ENCODE results near the gene UNC45A. TPM values are rescaled to one million over a fixed set of nuclear protein-coding genes. Genes with fewer than 3 reads are reported as not detected.

The UNC45A gene
- total and polyA plus RNA-seq, 8 donors, result 29.2 to 51.3 (median 34.2) TPM

DNA sequence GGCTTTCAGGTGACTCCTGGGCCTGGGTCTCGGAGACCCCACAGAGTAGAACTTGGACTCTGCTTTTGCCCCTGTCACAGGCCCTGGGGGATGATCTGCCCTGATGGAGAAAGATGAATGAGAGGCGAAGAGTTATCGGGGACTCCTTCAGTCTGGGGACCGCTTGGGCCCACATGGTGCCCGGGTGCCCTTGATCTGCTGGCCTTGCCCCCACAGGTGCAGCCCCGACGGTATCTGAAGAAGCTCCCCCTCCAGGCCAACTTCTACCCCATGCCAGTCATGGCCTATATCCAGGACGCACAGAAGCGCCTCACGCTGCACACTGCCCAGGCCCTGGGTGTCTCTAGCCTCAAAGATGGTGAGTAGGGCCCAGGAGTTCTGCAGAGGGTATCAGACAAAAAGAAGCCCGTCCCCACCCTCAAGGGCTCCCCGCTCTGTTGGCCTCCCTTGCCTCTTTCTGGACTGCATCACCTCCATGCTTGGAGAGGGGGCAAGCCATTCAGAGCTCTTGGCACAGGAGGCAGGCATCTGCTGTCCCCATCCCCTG is 21.6 kb upstream of the UNC45A start:
- intact Hi-C loops (cut with DNase I), result no loop called here
- FAIRE-seq, result no peak
- WGBS, 2 donors, result 88 to 89% methylated on average over 12 of the region's 12 CpGs
- DNase-seq, result no peak
- TF ChIP-seq, protein P1, sequence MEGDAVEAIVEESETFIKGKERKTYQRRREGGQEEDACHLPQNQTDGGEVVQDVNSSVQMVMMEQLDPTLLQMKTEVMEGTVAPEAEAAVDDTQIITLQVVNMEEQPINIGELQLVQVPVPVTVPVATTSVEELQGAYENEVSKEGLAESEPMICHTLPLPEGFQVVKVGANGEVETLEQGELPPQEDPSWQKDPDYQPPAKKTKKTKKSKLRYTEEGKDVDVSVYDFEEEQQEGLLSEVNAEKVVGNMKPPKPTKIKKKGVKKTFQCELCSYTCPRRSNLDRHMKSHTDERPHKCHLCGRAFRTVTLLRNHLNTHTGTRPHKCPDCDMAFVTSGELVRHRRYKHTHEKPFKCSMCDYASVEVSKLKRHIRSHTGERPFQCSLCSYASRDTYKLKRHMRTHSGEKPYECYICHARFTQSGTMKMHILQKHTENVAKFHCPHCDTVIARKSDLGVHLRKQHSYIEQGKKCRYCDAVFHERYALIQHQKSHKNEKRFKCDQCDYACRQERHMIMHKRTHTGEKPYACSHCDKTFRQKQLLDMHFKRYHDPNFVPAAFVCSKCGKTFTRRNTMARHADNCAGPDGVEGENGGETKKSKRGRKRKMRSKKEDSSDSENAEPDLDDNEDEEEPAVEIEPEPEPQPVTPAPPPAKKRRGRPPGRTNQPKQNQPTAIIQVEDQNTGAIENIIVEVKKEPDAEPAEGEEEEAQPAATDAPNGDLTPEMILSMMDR (IDR thresholded peaks at IDR 0.05), result no peak
- Histone ChIP-seq H3K4me1 (no peaks in the 10 kb centered on the region), H3K4me3 (no peak overlapping the region), H3K27me3 (no peaks in the 10 kb centered on the region), H3K36me3 (peaks cover 13 to 94% (median 59%) of the 10 kb centered on the region in 3 donors), H3K27ac (no peak overlapping the region), H3K9me3 (no peaks in the 10 kb centered on the region)
- no peak for ATAC-seq

- Histone ChIP-seq H3K27ac (no peak overlapping the region), H3K4me1 (no peaks in the 10 kb centered on the region), H3K4me3 (no peak overlapping the region), H3K9me3 (no peaks in the 10 kb centered on the region), H3K27me3 (no peaks in the 10 kb centered on the region), H3K36me3 (peaks cover 13 to 99% (median 65%) of the 10 kb centered on the region in 3 donors)
- ATAC-seq, result no peak
- intact Hi-C loops (cut with DNase I), result no loop called here
- TF ChIP-seq, protein P1 (IDR thresholded peaks at IDR 0.05), result no peak
- WGBS, 2 donors, result 90 to 94% methylated on average over 22 of the region's 22 CpGs
- DNase-seq, result peak in 1 of 6 donors; percentile 51
- no peak for FAIRE-seq
Observed at GRCh38 chr15:90914305-90915080, 20.6 kb upstream of the UNC45A start.

DNA sequence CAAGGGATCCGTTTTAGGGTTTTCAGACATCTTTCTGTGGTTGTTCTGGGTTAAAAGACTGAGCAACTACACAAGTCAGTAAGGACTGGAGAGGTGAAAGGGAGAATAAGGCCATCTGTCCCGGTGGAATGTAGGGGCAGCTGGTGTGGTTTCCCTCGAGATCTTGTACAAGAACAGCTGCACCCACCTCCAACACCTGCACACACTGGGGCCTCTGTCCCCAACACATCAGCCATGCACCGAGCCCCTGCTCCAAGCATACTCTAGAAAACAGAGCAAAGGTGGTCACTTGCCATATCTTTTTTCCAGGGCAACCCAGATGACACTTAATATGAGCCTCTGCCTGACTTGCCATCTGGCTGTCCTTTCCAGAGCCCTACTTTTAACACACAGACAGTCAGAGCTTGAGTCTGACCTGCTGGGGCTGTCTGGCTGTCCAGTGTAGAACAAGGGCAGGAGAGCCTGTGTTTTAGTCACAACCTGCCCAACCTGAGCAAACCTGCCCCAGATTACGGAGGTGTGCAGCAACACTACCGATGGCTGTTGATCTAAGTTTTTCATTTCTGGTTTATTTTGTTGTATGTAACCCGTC is 19.8 kb upstream of the UNC45A start:
- intact Hi-C loops (cut with DNase I), result no loop called here
- H3K27me3 ChIP-seq, result no peaks in the 10 kb centered on the region
- TF ChIP-seq, protein P1 (IDR thresholded peaks at IDR 0.05), result no peak
- no peaks in the 10 kb centered on the region for H3K9me3 ChIP-seq
- H3K4me1 ChIP-seq, result no peaks in the 10 kb centered on the region
- no peak overlapping the region for H3K4me3 ChIP-seq
- FAIRE-seq (no peak), ATAC-seq (no peak), DNase-seq (no peak)
- H3K27ac ChIP-seq, result no peak overlapping the region
- H3K36me3 ChIP-seq, result peaks cover 13 to 99% (median 63%) of the 10 kb centered on the region in 3 donors
- WGBS, 2 donors, result 78 to 83% methylated on average over 7 of the region's 7 CpGs

DNA sequence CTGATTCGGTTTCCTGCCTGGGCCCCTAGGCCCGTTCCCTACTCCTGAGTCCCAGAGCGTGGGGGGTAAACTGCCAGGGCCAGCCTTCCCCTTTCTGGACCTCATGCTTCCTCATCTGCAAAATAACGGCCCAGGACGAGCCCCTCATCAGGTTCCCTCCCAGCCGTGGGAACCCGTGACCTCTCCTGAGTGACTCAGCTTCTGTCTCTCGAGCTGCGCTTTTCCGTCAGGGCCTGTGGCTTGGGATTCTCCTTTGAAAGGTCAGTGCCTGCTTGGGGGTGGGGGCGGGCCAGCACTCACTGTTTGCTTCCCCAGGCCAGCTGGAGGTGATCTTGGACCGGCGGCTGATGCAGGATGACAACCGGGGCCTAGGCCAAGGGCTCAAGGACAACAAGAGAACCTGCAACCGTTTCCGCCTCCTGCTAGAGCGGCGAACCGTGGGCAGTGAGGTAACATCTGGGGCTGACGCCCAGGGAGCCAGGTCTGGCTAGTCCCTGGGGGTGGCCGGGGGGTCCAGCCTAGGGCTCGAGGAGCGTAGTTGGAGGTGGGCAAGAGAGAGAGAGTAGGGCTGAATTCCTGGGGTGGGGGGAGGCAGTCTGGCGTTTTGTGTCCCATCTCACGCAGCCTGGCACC is 19.2 kb upstream of the UNC45A start:
- Histone ChIP-seq H3K27ac (no peak overlapping the region), H3K4me1 (no peaks in the 10 kb centered on the region), H3K27me3 (no peaks in the 10 kb centered on the region), H3K9me3 (no peaks in the 10 kb centered on the region), H3K4me3 (no peak overlapping the region), H3K36me3 (peaks cover 13 to 99% (median 61%) of the 10 kb centered on the region in 3 donors)
- intact Hi-C loops (cut with DNase I), result no loop called here
- WGBS, 2 donors, result 76 to 79% methylated on average over 24 to 25 of the region's 25 CpGs
- FAIRE-seq (no peak), ATAC-seq (peak in 3 of 4 donors; percentile 19 to 67 (median 46)), DNase-seq (peak in 2 of 6 donors; percentile 62 to 69)
- TF ChIP-seq, protein P1 (IDR thresholded peaks at IDR 0.05), result no peak

Data from pancreas (tissue), 10 donors.